A549 (cell line): Measurements from ENCODE around the gene PREX1. TPM values are rescaled to one million over a fixed set of nuclear protein-coding genes. Genes with fewer than 3 reads are reported as not detected.

ENCODE experiments used
- ATAC-seq, 2 experiments: fragments of 200-7000 bp in 1 of 2; fragments of >200 bp in 1 of 2; cut with Nextera tagmentation in 1 of 2; cut with Tn5 transposase in 1 of 2; 3 replicates each; pipeline versions ENCODE4 v1.8.0 to v1.9.1; 2018 to 2020; ENCODE audit warnings: mild to moderate bottlenecking in 1 of 2, moderate library complexity in 1 of 2
- CTCF ChIA-PET: fragments of 300-600 bp; sonication (Branson Sonifier 250); formaldehyde crosslinking; extraction: SDS; loops from one replicate; lab custom pipeline; 2021; ENCODE audit warnings: antibody characterized with exemption, inconsistent platforms; lab: Yijun Ruan, JAX
- POLR2A ChIA-PET: fragments of 350-600 bp; formaldehyde crosslinking; extraction: SDS; loops from one replicate; lab custom pipeline; 2021; ENCODE audit warnings: antibody characterized with exemption, inconsistent platforms; lab: Yijun Ruan, JAX
- DNase-seq, 2 experiments: peaks; one replicate each; pipeline versions ENCODE4 v3.0.0 to v3.0.0-alpha.2; 2011 to 2016; ENCODE audit warnings: low read depth in 1 of 2, low spot score in 1 of 2
- FAIRE-seq: peaks from 2 replicates; lab custom pipeline; 2011; peaks lifted over from hg19 to GRCh38; lab: Jason Lieb, UNC
- H3K27ac ChIP-seq, 2 experiments: fragments of >200 bp; sonication (Bioruptor Twin); formaldehyde crosslinking; 3 replicates each; pipeline ENCODE4 v1.5.1; 2016 to 2017
- H3K4me1 ChIP-seq: fragments of >200 bp; sonication (Bioruptor Twin); formaldehyde crosslinking; 3 replicates; pipeline ENCODE4 v1.6.1; 2016
- H3K4me2 ChIP-seq: fragments of >200 bp; sonication (Bioruptor Twin); formaldehyde crosslinking; 3 replicates; pipeline ENCODE4 v1.6.1; 2016
- H3K4me3 ChIP-seq: fragments of >200 bp; sonication (Bioruptor Twin); formaldehyde crosslinking; 3 replicates; pipeline ENCODE4 v1.5.1; 2016
- H3K9me3 ChIP-seq: fragments of >200 bp; sonication (Bioruptor Twin); formaldehyde crosslinking; 3 replicates; pipeline ENCODE4 v1.6.1; 2016
- CHD4 ChIP-seq: fragments of 200-600 bp; sonication (generic); IDR thresholded peaks from 2 replicates; pipeline ENCODE4 v1.6.1; 2016; ENCODE audit warnings: antibody characterized with exemption, mild to moderate bottlenecking, borderline replicate concordance
- FOSB ChIP-seq: fragments of 250-450 bp; sonication (Bioruptor Pico); IDR thresholded peaks from 2 replicates; pipeline ENCODE4 v1.5.0; 2020; ENCODE audit warnings: mild to moderate bottlenecking, moderate library complexity
- FOSL2 ChIP-seq, 2 experiments: fragments of 450-650 bp in 1 of 2; fragments of >200 bp in 1 of 2; sonication (Bioruptor Twin) in 1 of 2; formaldehyde crosslinking; IDR thresholded peaks; 2 replicates each; pipeline versions ENCODE4 v1.5.0 to v1.6.1; 2016 to 2020; ENCODE audit warnings: mild to moderate bottlenecking in 1 of 2, moderate library complexity in 1 of 2
- HDAC2 ChIP-seq: fragments of 200-600 bp; sonication (generic); IDR thresholded peaks from 2 replicates; pipeline ENCODE4 v1.6.1; 2016
- HES2 ChIP-seq: fragments of >200 bp; sonication (Bioruptor Twin); formaldehyde crosslinking; IDR thresholded peaks from 2 replicates; pipeline ENCODE4 v1.6.1; 2016
- HEYL ChIP-seq: fragments of 250-450 bp; sonication (Bioruptor Pico); IDR thresholded peaks from 2 replicates; pipeline ENCODE4 v1.8.0; 2021; ENCODE audit warnings: mild to moderate bottlenecking, moderate library complexity
- KDM1A ChIP-seq: fragments of 200-600 bp; sonication (generic); IDR thresholded peaks from 2 replicates; pipeline ENCODE4 v1.6.1; 2016; ENCODE audit warnings: low read depth, mild to moderate bottlenecking
- MAFK ChIP-seq: fragments of 450-650 bp; IDR thresholded peaks from 2 replicates; pipeline ENCODE4 v1.6.1; 2014; ENCODE audit not compliant: partially characterized antibody
- NFE2L2 ChIP-seq: fragments of 150-350 bp; conservative IDR thresholded peaks from 2 replicates; pipeline ENCODE4 v1.6.1; 2014; ENCODE audit warnings: low read length
- NPAS2 ChIP-seq: fragments of 250-450 bp; sonication (Bioruptor Pico); IDR thresholded peaks from 2 replicates; pipeline ENCODE4 v1.8.0; 2022; ENCODE audit warnings: mild to moderate bottlenecking, moderate library complexity, borderline replicate concordance
- POLR2A ChIP-seq: IDR thresholded peaks from 2 replicates; pipeline ENCODE4 v1.6.1; 2012; ENCODE audit warnings: mild to moderate bottlenecking, low read length
- RAD21 ChIP-seq, 2 experiments: fragments of >200 bp in 1 of 2; sonication (Bioruptor Twin) in 1 of 2; formaldehyde crosslinking in 1 of 2; IDR thresholded peaks in 1 of 2; conservative IDR thresholded peaks in 1 of 2; 2 replicates in 1 of 2; 3 replicates in 1 of 2; pipeline ENCODE4 v1.6.1; 2012 to 2018; ENCODE audit warnings: inconsistent platforms in 1 of 2
- RARB ChIP-seq: fragments of 250-450 bp; sonication (Bioruptor Pico); IDR thresholded peaks from 2 replicates; pipeline ENCODE4 v1.8.0; 2021; ENCODE audit warnings: mild to moderate bottlenecking, moderate library complexity
- RCOR1 ChIP-seq: fragments of 150-350 bp; IDR thresholded peaks from 2 replicates; pipeline ENCODE4 v1.6.1; 2014; ENCODE audit warnings: antibody characterized with exemption, low read length, low read depth
- RFX5 ChIP-seq: fragments of 450-650 bp; IDR thresholded peaks from 2 replicates; pipeline ENCODE4 v1.7.1; 2014; ENCODE audit warnings: antibody characterized with exemption, mild to moderate bottlenecking, moderate library complexity
- SMC3 ChIP-seq: fragments of >200 bp; sonication (Bioruptor Twin); formaldehyde crosslinking; IDR thresholded peaks from 3 replicates; pipeline ENCODE4 v1.6.1; 2018; ENCODE audit warnings: inconsistent platforms
- SREBF2 ChIP-seq: fragments of 450-650 bp; IDR thresholded peaks from 2 replicates; pipeline ENCODE4 v1.6.1; 2014; ENCODE audit warnings: mild to moderate bottlenecking, moderate library complexity
- USF2 ChIP-seq: fragments of 450-650 bp; IDR thresholded peaks from 2 replicates; pipeline ENCODE4 v1.6.1; 2014; ENCODE audit warnings: antibody characterized with exemption
- ZFP36 ChIP-seq: fragments of 450-650 bp; IDR thresholded peaks from 2 replicates; pipeline ENCODE4 v1.6.1; 2014; ENCODE audit warnings: borderline replicate concordance; ENCODE audit not compliant: partially characterized antibody
- ZNF302 ChIP-seq: fragments of 250-450 bp; sonication (Bioruptor Pico); IDR thresholded peaks from 2 replicates; pipeline ENCODE4 v1.9.0; 2021; ENCODE audit warnings: inconsistent platforms, mild to moderate bottlenecking, moderate library complexity
- WGBS: methylation state at CpG from one replicate; pipeline ENCODE4 v1.1.6; 2017; ENCODE audit errors: missing lambda C conversion rate; 5-methylcytosine and 5-hydroxymethylcytosine counted together
- polyA plus RNA-seq, 4 experiments: library from polyadenylated mRNA; depleted of rRNA in 3 of 4; stranded (reverse); fragments of >200 nt; fragmentation: RNase III in 1 of 4; extraction: RNeasy Plus Mini Kit Qiagen cat#74134 plus additional on column Dnase treatment in 1 of 4; gene quantifications; 2 replicates in 3 of 4; 3 replicates in 1 of 4; pipeline ENCODE4 v1.2.3, GENCODE V29; 2011 to 2017
- TF ChIP-seq, protein P1 (sequence below): fragments of 250-450 bp; sonication (Bioruptor Pico); IDR thresholded peaks from 2 replicates; pipeline ENCODE4 v1.5.0; 2021; ENCODE audit warnings: mild to moderate bottlenecking, moderate library complexity, borderline replicate concordance

The PREX1 gene
- polyA plus RNA-seq, 2 of the 4 experiments (the other 2 are of a cell fraction): 3.6 to 4.2 TPM

DNA sequence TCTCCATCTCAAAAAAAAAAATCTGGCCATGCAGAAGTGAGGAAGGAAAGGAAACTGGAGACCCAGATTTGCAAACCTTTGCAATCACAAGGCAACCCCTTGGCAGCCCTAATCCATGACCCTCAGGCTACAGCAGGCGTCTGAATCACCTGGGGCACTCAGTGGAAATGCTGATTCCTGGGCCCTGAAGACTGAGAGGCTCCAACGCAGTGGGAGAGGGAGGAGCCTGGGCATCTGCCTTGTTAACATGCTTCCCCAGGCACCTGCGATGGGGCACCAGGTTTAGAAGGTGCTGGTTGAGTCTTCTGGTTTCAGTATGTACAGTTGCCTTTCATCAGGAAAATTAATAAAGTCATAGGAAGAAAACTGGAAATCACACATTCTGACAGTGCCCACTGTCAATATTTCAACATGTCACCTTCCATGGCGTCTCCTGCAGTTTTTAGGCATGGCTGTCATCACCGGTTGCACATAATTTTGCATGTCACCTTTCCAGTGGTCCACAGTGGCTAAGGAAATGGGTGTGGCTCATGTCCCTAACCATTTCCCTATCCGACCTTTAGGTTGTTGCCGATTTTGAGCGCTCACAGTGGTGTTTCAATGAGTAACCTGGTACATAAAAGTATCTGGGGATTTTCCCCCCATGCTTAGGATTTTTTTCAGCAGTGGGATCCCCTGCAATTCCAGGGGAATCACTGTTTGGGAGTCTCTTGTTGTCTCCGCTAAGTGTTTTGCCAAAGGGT is 56.9 kb downstream of the PREX1 start (continued):
- no peak for TF ChIP-seq KDM1A
- TF ChIP-seq ZNF302: no peak
- TF ChIP-seq CHD4: no peak
- no peak for TF ChIP-seq HEYL (CRISPR knock-in tag)

GRCh38 chr20:48769069-48769983 is 58.5 kb downstream of the PREX1 start:
- Histone ChIP-seq H3K9me3 (no peaks in the 10 kb centered on the region), H3K4me3 (no peak overlapping the region), H3K4me2 (no peak overlapping the region), H3K27ac (no peak overlapping the region), H3K4me1 (no peaks in the 10 kb centered on the region)
- no peak for FAIRE-seq
- ChIA-PET CTCF (interaction anchor here (0.6 to 1.2 kb wide), 4 partner anchors 22 to 1556 kb away, joined by 3 read pairs; no protein-coding TSS in a partner anchor), POLR2A (no interaction called here)
- ATAC-seq: peak in 1 of 2 experiments; percentile 24; a peak in 3 of 6 replicates
- DNase-seq: no peak
- no peak for TF ChIP-seq MAFK
- TF ChIP-seq HES2: no peak
- TF ChIP-seq ZFP36: peak; percentile 44
- no peak for TF ChIP-seq SREBF2
- TF ChIP-seq, protein P1, sequence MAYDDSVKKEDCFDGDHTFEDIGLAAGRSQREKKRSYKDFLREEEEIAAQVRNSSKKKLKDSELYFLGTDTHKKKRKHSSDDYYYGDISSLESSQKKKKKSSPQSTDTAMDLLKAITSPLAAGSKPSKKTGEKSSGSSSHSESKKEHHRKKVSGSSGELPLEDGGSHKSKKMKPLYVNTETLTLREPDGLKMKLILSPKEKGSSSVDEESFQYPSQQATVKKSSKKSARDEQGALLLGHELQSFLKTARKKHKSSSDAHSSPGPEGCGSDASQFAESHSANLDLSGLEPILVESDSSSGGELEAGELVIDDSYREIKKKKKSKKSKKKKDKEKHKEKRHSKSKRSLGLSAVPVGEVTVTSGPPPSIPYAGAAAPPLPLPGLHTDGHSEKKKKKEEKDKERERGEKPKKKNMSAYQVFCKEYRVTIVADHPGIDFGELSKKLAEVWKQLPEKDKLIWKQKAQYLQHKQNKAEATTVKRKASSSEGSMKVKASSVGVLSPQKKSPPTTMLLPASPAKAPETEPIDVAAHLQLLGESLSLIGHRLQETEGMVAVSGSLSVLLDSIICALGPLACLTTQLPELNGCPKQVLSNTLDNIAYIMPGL (CRISPR knock-in tag): no peak
- TF ChIP-seq NFE2L2: no peak
- no peak for TF ChIP-seq FOSL2 (IDR thresholded peaks at IDR 0.05)
- TF ChIP-seq FOSL2 (CRISPR knock-in tag; IDR thresholded peaks at IDR 0.05): 0 out of 2 replicates have a peak, but pooled peaks have one; percentile 4
- 73% methylated on average over 17 of the region's 21 CpGs for WGBS

DNA sequence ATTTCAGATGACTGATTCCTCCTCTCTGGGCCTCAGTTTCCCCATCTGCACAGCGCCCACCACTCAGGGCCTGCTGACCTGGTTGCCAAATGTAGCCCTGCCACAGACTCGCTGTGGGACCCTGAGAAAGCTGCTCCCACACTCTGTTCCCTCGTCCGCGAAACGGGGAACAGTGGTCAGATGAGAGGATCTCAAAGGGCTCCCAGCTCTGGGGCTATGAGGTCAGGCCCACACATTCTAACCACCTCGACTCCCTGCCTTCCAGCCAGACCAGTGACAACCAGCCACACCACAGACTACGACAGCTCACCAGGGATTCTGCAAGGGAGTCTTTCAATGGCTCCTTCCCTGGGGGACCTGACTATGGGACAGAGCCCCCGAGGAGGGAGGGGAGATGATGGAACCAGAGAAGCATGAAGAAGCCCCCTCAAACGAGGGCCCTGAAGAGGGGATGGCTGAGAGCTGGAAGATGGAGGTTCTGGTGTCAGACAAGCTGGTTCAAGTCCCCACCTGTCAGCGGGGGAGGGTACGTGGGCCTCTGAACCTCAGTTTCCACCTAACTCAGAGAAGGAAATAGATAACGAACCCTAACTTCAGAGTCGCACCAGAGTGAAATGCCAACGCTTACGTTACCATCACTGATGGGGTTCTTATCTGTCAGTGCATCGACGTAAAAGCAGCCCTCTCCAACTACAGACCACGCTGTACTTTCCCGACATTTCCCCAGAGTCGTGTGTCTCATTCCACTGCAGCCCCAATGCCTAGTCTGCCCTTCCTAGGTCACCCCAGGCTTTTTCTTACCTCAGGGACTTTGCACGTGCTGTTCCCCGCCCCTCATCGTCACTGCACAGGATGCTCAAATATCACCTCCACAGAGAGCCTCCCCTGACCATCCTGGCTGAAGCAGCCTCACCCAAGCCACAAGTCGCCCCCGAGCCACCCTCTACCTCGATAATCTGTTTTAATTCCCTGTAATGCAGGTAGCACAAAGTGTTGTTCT is 60.5 kb downstream of the PREX1 start:
- ATAC-seq (no peak), DNase-seq (no peak), FAIRE-seq (no peak)
- no peaks in the 10 kb centered on the region for H3K4me1 ChIP-seq
- H3K4me3 ChIP-seq: no peak overlapping the region
- ChIA-PET POLR2A (no interaction called here), CTCF (interaction anchor here (1.2 kb wide), 1 partner anchor 185 kb away, joined by 4 read pairs; no protein-coding TSS in a partner anchor)
- no peak overlapping the region for H3K4me2 ChIP-seq
- no peak overlapping the region for H3K27ac ChIP-seq
- WGBS: 79% methylated on average over 25 of the region's 27 CpGs
- TF ChIP-seq RARB (no peak), RAD21 (conservative IDR thresholded peaks at IDR 0.05 in 1 of 2, IDR thresholded peaks at IDR 0.05 in 1 of 2) (no peak), POLR2A (no peak), RCOR1 (no peak), NPAS2 (CRISPR knock-in tag) (no peak), USF2 (no peak), ZNF302 (no peak), RFX5 (no peak), CHD4 (no peak), FOSB (no peak), HDAC2 (no peak), SMC3 (no peak)
- no peaks in the 10 kb centered on the region for H3K9me3 ChIP-seq
